Measurements from ENCODE around the gene MED9.

Gene MED9

GRCh38 chr17:17540935-17541639, 64.3 kb downstream of the MED9 start:
- no peak for DNase-seq

- DNase-seq: no peak
Measured at GRCh38 chr17:17541640-17542001, 64.8 kb downstream of the MED9 start.

Data from GF-D8 (cell line).